ENCODE results near the gene NRGN.
"Not testable (repeated sequence)": the region's sequence is repeated elsewhere in the genome, so short reads cannot be mapped to it uniquely, and the experiment has no call there.

The NRGN gene

GRCh38 chr11:124762105-124762623 is 22.4 kb downstream of the NRGN start, which contains the start of gene ESAM:
ESAM (minus strand) TSS chr11:124762290; CDS start chr11:124762154, 136 bp downstream.
- TF ChIP-seq JUND (IDR thresholded peaks at IDR 0.05; ENCODE audit: low read depth), result no peak
- peak; percentile 80 to 95 for DNase-seq (ENCODE audit: low read depth in 1 of 2, low spot score in 1 of 2)
- in situ Hi-C loops (cut with HindIII; ENCODE audit: low pct_unique_long_range_greater_than_20kb, low sequenced_read_pairs), result no loop called here

- no peak for TF ChIP-seq JUND (IDR thresholded peaks at IDR 0.05; ENCODE audit: low read depth)
- in situ Hi-C loops (cut with HindIII; ENCODE audit: low pct_unique_long_range_greater_than_20kb, low sequenced_read_pairs), result no loop called here
- peak in 1 of 2 experiments; percentile 45 for DNase-seq (ENCODE audit: low read depth in 1 of 2, low spot score in 1 of 2)
Observed at GRCh38 chr11:124762624-124763155, 22.9 kb downstream of the NRGN start.

- peak; percentile 79 to 89 for DNase-seq (ENCODE audit: low read depth in 1 of 2, low spot score in 1 of 2)
- no peak for TF ChIP-seq JUND (IDR thresholded peaks at IDR 0.05; ENCODE audit: low read depth)
- in situ Hi-C loops (cut with HindIII; ENCODE audit: low pct_unique_long_range_greater_than_20kb, low sequenced_read_pairs), result no loop called here
Observed at GRCh38 chr11:124763156-124763947, 23.6 kb downstream of the NRGN start.

- TF ChIP-seq JUND (IDR thresholded peaks at IDR 0.05; ENCODE audit: low read depth), result no peak
- in situ Hi-C loops (cut with HindIII; ENCODE audit: low pct_unique_long_range_greater_than_20kb, low sequenced_read_pairs), result no loop called here
- DNase-seq (ENCODE audit: low read depth in 1 of 2, low spot score in 1 of 2), result no peak
Observed at GRCh38 chr11:124766156-124766555, 26.4 kb downstream of the NRGN start.

GRCh38 chr11:124768914-124769313 is 29.2 kb downstream of the NRGN start:
- in situ Hi-C loops (cut with HindIII; ENCODE audit: low pct_unique_long_range_greater_than_20kb, low sequenced_read_pairs), result no loop called here
- no peak for TF ChIP-seq JUND (IDR thresholded peaks at IDR 0.05; ENCODE audit: low read depth)
- DNase-seq (ENCODE audit: low read depth in 1 of 2, low spot score in 1 of 2), result no peak

- no peak for DNase-seq (ENCODE audit: low read depth in 1 of 2, low spot score in 1 of 2)
- TF ChIP-seq JUND (IDR thresholded peaks at IDR 0.05; ENCODE audit: low read depth), result no peak
- in situ Hi-C loops (cut with HindIII; ENCODE audit: low pct_unique_long_range_greater_than_20kb, low sequenced_read_pairs), result no loop called here
Observed at GRCh38 chr11:124769806-124770774, 30.3 kb downstream of the NRGN start.

- DNase-seq (ENCODE audit: low read depth in 1 of 2, low spot score in 1 of 2); in situ Hi-C loops (cut with HindIII; ENCODE audit: low pct_unique_long_range_greater_than_20kb, low sequenced_read_pairs): not testable (repeated sequence)
Observed at GRCh38 chr11:124770959-124771358, 31.2 kb downstream of the NRGN start.

- no peak for TF ChIP-seq JUND (IDR thresholded peaks at IDR 0.05; ENCODE audit: low read depth)
- in situ Hi-C loops (cut with HindIII; ENCODE audit: low pct_unique_long_range_greater_than_20kb, low sequenced_read_pairs), result no loop called here
- DNase-seq (ENCODE audit: low read depth in 1 of 2, low spot score in 1 of 2), result no peak
Observed at GRCh38 chr11:124776865-124777645, 37.3 kb downstream of the NRGN start.

GRCh38 chr11:124778281-124778680 is 38.5 kb downstream of the NRGN start:
- in situ Hi-C loops (cut with HindIII; ENCODE audit: low pct_unique_long_range_greater_than_20kb, low sequenced_read_pairs), result no loop called here
- no peak for TF ChIP-seq JUND (IDR thresholded peaks at IDR 0.05; ENCODE audit: low read depth)
- peak in 1 of 2 experiments; percentile 51 for DNase-seq (ENCODE audit: low read depth in 1 of 2, low spot score in 1 of 2)

GRCh38 chr11:124779568-124779967 is 39.8 kb downstream of the NRGN start:
- TF ChIP-seq JUND (IDR thresholded peaks at IDR 0.05; ENCODE audit: low read depth), result no peak
- DNase-seq (ENCODE audit: low read depth in 1 of 2, low spot score in 1 of 2), result no peak
- in situ Hi-C loops (cut with HindIII; ENCODE audit: low pct_unique_long_range_greater_than_20kb, low sequenced_read_pairs), result no loop called here

- no peak for DNase-seq (ENCODE audit: low read depth in 1 of 2, low spot score in 1 of 2)
- TF ChIP-seq JUND (IDR thresholded peaks at IDR 0.05; ENCODE audit: low read depth), result no peak
- in situ Hi-C loops (cut with HindIII; ENCODE audit: low pct_unique_long_range_greater_than_20kb, low sequenced_read_pairs), result no loop called here
Observed at GRCh38 chr11:124783002-124783401, 43.3 kb downstream of the NRGN start.

GRCh38 chr11:124784051-124784450 is 44.3 kb downstream of the NRGN start:
- DNase-seq (ENCODE audit: low read depth in 1 of 2, low spot score in 1 of 2), result no peak
- no peak for TF ChIP-seq JUND (IDR thresholded peaks at IDR 0.05; ENCODE audit: low read depth)
- in situ Hi-C loops (cut with HindIII; ENCODE audit: low pct_unique_long_range_greater_than_20kb, low sequenced_read_pairs), result no loop called here

All from T47D (cell line).